NCI-H460 (cell line): ENCODE data around the gene PEX11A. TPM values are rescaled to one million over a fixed set of nuclear protein-coding genes. Genes with fewer than 3 reads are reported as not detected.
A peak's percentile ranks its signal among the peaks of the same experiment; 100 is the strongest.

Source experiments
- DNase-seq: peaks from one replicate; pipeline ENCODE4 v3.0.0-alpha.2; 2016; ENCODE audit warnings: low read depth; ENCODE audit errors: extremely low read depth
- total RNA-seq: library from RNA; depleted of rRNA; stranded (reverse); fragments of >200 nt; shearing (Covaris generic); gene quantifications from 2 replicates; pipeline ENCODE4 v1.2.3, GENCODE V29; 2014

Gene PEX11A
- total RNA-seq, 1 experiment from 2014 or later = 8.4 TPM

DNA sequence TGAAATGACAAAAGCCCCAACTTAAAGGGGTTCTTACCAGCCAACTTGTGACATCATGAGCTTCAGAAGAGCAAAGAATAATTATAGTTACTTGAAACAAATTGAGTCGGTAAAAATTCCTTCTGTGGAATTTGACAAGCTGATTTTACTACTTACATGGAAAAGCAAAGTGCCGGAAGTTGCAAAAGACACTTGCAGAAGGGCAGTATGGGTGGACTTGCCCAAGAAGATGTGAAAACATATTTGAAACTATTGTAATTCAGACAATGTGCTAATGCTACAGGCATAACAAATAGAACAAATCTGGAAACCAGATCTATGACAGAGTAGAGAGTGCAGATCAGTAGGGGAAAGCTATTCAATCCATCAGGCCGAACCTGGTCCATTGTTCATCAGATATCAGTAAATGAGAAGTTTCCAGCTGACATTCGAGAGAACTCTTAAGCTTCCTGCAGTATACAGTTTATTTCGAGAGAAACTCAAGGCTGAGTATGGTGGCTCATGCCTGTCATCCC, 32.8 kb downstream of the PEX11A start:
- no peak for DNase-seq

- DNase-seq = no peak
These were observed 34.3 kb downstream of the PEX11A start for GRCh38 chr15:89656116-89656815.

DNA sequence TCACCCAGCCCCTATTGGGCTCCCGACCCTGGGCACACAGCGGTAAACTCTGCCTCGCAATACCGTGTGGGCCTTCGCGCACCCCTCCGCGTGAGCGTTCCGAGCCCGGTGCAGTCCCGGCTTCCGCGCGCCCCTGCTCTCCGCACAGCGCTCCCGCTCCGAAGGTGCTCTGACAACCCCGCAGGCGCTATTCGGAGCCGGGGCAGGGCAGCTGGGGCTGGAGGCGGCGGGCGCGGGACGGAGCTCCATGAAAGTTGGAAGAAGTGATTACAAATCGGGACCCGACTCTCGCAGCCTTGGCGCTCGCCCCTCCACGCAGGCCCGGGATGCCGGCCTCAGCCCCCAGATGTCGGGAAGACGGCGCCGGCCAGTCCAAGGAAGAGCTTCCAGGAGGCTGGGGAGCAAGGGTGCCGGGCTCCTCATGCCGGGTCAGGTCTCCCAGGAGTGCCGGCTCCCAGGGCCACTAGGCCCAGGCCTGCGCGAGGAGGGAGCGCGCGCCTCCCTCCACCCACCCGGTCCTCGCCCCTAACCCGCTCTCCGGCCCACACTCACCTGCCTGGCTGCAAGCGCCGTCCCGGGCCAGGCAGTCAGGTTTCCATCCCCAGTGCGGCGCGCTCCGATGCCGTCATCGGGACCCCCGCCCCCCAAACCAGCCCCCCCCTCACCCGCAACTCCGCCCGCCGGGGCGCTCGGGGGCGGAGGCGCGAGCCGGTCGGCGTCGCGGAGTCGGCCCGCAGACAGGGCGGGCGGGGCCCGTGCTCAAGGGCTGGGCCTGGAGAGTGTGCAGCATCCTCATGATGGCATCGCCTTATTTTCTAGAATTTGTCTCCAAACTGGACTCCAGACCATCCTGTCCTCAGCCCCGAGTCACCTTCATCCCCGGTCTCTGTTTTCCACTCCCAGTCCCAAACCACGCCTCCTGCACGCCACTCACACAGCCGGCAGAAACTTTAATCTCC, 35.4 kb downstream of the PEX11A start, which contains the start of gene KIF7:
KIF7 (minus strand) TSS at position 621 of the 959 bp plus-strand sequence. CDS start 2,537 bp downstream, outside the sequence.
- DNase-seq = no peak

GRCh38 chr15:89654301-89654761, 36.2 kb downstream of the PEX11A start:
- no peak for DNase-seq

GRCh38 chr15:89653578-89653977, 37.0 kb downstream of the PEX11A start:
- no peak for DNase-seq

DNA sequence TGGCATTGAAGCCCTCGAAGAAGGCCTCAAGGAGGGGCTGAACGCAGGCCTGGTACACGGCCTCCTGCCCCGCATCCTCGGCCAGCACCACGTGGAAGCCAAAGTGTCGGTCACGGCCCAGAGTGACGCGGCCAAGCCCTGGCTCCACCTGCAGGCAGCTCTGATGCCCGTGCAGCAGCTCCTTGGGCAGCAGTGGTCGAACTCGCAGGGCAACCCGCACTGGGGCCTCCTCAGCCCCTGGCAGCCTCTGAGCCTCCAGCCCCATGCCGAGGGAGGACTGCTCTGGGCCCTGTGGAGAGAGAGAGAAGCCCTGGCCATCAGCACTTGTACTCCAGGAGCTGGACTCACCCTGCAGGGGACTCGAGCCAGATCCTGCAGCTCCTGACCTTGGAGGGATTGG, 37.9 kb downstream of the PEX11A start:
- no peak for DNase-seq

DNA sequence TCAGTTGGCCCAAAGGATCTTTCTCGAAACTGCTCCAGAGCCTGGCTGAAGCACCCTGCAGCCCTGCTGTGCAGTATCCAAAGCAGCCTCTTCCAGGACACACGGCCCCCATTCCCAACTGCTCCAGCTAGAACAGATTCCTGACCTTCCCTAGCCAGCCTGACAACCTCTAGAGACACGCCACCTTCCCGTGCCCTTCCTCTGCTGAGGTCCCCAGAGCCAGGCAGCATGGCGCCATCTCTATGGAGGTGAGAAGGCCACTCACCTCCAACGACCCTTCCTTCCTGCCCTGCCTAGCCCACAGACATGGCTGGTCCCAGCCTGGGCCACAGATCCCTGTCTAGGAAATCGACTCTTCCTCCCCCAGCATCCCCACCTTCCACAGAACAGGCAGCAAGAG, 38.4 kb downstream of the PEX11A start:
- no peak for DNase-seq

- no peak for DNase-seq
These were observed 40.8 kb downstream of the PEX11A start for GRCh38 chr15:89649716-89650115.

DNA sequence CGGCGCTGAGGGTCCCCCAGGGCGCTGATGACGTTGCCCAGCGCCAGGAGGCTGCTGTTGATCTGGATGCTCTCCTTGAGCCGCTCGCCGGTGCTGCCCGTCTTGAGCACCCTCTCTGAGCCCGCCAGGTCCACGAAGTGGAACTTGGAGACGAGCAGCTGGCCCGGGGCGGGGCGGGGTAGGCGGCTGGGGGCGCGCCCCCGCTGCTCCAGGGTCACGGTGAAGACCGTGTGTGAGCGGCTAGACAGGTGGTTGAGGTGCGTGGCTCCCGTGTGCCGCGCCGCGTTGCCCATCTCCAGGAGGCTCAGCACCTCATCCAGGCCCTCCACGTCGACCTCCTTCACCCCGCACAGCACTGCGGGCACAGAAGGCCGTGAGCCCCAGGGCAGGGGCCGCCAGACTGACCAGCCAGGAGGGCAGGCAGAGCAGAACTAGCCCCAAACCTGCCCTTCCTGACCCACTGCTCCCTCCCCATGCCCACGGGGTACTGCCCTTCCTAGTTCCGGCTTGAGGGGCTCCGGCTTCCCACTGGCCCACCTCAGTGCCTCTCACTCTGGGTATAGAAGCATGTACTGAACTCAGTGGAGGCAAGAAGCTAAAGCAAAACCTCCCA, 41.4 kb downstream of the PEX11A start:
- no peak for DNase-seq

- DNase-seq = no peak
These were observed 42.2 kb downstream of the PEX11A start for GRCh38 chr15:89648106-89649012.

- DNase-seq = peak; percentile 54
These were observed 43.2 kb downstream of the PEX11A start for GRCh38 chr15:89647191-89647851.

DNA sequence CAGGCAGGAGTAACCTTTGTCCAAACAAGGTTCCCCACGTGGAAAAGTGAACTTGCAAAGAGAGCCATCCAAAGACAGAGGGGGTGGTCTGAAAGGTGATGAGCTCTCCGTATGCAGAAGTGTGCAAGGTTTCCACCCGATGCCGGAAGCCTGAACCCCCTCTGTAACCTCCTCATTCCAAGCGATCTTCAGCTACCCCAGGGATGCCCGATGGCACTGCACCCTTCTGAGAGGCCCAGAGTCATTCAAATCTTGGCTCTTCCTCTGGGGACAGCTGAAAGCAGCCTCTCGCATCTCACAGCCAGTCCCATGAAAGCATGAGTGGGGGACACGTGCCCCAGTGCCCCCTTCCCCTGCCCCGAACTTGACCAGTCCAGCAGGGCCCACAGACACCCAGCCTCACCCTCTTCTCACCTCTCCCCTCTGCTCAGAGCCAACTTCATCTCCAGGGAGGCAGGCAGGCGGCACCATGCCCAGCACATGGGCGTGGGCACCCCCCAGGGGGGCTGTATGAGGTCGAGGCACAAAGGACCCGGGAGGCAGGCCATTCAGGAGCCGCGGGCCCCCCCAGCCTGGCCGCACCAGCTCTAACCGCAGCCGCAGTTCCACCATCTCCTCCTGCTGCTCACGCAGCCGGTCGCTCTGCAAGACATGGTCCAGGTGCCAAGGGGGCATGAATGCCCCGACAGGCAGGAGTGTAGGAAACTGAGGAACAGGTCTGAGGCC, 44.0 kb downstream of the PEX11A start:
- DNase-seq = no peak

DNA sequence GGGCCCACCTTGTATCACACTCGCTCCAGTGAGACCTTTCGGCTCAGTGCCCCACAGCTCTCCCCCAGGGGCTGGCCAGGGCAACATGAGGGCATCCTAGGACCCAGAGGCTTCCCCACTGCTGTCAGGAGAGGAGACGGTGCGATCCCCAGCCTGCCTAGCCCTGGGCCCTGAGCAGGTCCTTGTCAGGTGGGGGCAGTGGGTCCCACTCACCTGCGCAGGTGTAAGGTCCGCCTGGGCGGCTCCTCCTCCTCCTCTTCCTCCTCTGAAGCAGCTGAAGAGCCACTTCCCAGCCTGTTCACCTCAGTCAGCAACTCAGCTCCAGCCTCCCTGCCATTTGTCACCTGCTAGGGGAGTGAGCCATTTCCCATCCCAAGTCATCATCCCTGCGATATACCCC, 44.9 kb downstream of the PEX11A start:
- no peak for DNase-seq

DNA sequence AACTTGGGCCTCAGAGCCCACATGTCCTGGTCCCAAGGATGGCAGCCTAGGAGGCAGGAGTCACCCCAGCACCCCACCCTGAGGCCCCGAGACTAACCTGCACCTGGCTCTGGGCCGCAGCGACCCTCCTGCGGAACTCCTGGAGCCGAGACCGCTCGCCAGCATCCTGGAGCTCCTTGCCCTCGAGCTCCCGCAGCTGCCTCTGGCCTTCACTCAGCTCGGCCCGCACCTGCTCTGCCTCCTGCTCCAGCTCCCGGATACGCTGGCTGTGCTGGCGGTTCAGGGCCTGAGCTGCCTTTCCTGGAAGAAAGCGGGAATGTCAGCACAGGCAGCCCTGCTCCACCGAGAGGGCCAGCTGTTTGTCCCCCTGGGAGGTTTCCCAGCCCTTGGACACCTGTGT, 48.4 kb downstream of the PEX11A start:
- no peak for DNase-seq

DNA sequence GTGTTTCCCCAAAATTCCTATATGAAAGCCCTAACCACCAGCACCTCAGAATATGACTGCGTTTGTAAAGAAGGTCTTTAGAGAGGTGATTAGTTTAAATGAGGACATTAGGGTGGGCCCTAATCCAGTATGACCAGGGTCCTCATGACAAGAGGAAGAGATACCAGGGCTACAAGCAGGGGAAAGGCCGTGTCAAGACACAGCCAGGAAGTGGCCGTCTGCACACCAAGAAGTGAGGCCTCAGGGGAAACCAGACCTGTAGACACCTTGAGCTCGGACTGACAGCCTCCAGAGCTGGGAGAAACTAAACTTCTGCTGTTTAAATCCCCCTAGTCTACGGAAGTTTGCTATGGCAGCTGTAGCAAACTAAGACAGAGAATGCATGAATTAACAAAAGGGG, 49.5 kb downstream of the PEX11A start:
- no peak for DNase-seq

DNA sequence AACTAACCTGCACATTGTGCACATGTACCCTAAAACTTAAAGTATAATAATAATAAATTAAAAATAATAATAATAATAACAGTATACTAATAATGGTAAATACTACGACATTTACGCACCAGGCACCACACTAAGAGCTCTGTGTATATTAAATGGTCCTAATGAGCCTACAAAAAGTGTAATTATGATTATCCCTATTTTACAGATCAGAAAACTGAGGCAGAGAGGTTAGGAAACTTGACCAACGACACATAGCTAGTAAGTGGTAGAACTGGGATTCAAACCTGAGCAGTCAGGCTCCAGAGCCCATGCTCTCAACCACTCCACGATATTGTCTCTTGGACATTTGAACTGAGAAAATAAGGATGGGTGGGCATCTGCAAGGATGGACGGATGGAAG, 50.3 kb downstream of the PEX11A start:
- no peak for DNase-seq

GRCh38 chr15:89633585-89633984, 57.0 kb downstream of the PEX11A start:
- DNase-seq = no peak

- DNase-seq = no peak
These were observed 57.8 kb downstream of the PEX11A start for GRCh38 chr15:89632563-89633430.
